ENCODE data around the gene PPM1M.

DNA sequence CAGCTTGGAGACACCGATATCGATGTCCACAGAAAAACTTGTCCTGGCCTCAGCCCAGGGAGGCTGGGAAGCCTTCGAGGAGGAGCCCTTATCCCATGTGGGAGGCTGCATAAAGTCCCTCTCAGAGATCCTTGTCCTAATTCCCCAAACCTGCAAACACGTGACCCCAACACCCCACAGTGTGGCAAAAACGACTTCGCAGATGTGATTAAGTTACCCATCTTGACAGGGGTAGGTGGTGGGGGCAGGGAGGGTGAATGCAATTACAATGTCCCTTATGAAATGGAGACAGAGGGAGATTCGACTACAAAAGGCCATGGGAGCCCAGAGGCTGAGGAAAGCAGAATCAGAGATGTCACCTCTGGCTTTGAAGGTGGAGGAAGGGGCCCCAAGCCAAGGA is 17.8 kb upstream of the PPM1M start:
- TF ChIP-seq ZNF274 (IDR thresholded peaks at IDR 0.05; ENCODE audit: low read depth, low read length) (no peak), YY1 (IDR thresholded peaks at IDR 0.05; ENCODE audit: insufficient read depth, insufficient read length) (no peak), SUZ12 (IDR thresholded peaks at IDR 0.05; ENCODE audit: extremely low read depth, insufficient read depth, insufficient read length) (no peak)

Data from NT2/D1 (cell line).